ENCODE data around the gene ISCA2.
A peak's percentile ranks its signal among the peaks of the same experiment; 100 is the strongest.
"Not testable (repeated sequence)": the region's sequence is repeated elsewhere in the genome, so short reads cannot be mapped to it uniquely, and the experiment has no call there.

Gene ISCA2

GRCh38 chr14:74493343-74494261, at the start of gene ISCA2:
Gene ISCA2 (plus strand): TSS chr14:74493765. CDS start chr14:74493775, 10 bp downstream.
- DNase-seq, result peak; percentile 100

DNA sequence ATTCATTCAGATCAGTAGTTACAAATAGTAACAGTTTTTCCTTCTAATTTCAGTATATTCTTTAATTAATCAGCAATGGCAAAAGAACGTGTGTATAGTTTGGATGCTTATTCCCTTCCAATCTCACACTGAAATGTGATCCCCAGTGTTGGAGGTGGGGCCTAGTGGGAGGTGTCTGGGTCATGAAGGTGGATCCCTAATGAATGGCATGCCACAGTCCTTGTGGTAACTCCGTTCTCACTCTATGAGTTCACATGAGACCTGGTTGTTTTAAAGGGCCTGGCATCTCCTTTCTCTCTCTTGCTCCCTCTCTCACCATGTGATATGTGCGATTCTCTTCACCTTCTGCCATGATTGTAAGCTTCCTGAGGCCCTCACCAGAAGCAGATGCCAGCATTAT, 48.7 kb upstream of the ISCA2 start:
- no peak for DNase-seq

DNA sequence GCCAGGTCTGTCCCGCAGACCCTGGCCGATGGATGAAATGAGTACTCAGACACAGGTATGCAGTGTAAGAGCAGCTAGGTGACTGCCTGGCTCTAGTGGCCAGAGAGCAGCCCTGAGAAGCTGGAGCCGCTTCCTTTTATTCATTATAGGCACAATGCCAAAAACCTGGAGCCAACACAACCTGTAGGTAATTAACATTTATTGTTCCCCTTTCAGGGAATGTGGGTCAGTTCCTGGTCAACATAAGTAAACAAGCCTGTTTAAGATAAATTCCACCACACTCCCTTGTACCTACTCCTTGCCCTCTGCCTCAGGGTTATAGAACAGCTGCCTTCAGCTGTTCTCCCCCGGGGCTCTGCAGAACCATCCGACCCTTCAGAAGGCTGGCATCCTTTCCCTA, 39.2 kb upstream of the ISCA2 start:
- DNase-seq, result not testable (repeated sequence)

GRCh38 chr14:74456684-74457564, 36.6 kb upstream of the ISCA2 start:
- no peak for DNase-seq

- DNase-seq, result no peak
Measured at GRCh38 chr14:74457565-74457895, 36.0 kb upstream of the ISCA2 start.

DNA sequence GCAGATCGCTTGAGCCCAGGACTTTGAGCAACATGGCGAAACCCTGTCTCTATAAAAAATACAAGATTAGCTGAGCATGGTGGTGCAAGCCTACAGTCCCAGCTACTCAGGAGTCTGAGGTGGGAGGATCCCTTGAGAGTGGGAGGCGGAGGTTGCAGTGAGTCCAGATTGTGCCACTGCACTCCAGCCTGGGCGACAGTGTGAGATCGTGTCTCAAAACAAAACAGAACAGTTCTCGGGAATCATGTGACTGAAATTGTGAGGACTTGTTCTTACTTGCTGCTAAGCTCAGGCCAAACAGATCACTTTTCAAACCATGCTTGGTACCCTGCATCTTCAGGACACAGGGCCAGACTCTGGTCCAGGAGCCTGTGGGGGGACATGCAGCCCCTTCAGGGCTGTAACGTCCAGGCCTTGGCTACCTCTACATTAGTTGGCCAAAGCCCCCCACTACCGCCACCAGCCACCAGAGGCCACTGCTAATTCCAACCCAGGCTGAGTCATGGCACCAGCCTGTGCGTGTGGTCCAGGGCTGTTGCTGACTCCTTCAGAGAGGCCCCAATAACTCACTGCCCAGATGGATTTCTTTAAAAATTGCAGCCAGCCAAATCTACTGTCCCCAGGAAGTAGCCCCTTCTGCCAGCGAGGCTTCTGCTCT, 34.1 kb upstream of the ISCA2 start:
- DNase-seq, result peak; percentile 42 to 53

- no peak for DNase-seq
Measured at GRCh38 chr14:74459976-74460375, 33.6 kb upstream of the ISCA2 start.

GRCh38 chr14:74462993-74463392, 30.6 kb upstream of the ISCA2 start:
- no peak for DNase-seq

- DNase-seq, result no peak
Measured at GRCh38 chr14:74463697-74464096, 29.9 kb upstream of the ISCA2 start.

DNA sequence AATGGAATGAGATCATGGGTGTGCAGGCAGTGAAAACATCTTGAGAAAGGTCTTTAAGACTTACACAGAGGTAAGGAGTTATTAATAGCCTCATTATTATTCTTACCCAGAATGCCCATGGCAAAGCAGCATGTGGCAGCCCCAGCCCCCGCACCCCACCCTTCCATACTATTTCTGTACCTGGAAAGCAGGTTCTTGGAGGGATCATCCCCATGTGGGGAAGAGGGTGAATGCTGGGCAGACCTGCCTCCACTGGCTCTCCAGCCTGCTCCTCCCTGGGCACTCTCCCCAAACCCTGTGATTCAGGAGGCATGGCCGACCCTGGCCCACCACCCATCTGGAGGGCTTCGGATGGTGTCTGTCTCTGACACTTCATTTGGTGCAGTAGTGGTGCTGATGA, 28.8 kb upstream of the ISCA2 start:
- DNase-seq, result no peak

DNA sequence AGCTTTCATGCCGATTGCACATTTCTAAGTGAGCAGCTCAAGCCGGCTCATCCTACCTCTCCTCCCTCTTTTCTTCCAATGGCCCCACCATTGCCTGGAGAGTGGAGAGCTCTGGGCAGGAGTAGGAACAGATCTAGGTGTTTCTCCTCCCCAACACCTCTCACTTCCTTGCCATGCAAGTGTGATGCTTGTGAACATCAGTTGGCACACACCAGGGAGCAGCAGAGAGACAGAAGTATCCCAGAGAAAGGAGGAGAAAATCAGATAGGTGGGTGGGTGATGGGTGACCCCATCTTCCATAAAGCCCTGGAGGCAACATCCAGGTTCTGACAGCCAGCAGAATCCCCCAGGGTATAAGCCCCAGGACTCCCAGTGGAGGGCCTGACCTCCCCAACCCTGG, 28.2 kb upstream of the ISCA2 start:
- DNase-seq, result no peak

GRCh38 chr14:74468513-74468912, 25.1 kb upstream of the ISCA2 start:
- no peak for DNase-seq

DNA sequence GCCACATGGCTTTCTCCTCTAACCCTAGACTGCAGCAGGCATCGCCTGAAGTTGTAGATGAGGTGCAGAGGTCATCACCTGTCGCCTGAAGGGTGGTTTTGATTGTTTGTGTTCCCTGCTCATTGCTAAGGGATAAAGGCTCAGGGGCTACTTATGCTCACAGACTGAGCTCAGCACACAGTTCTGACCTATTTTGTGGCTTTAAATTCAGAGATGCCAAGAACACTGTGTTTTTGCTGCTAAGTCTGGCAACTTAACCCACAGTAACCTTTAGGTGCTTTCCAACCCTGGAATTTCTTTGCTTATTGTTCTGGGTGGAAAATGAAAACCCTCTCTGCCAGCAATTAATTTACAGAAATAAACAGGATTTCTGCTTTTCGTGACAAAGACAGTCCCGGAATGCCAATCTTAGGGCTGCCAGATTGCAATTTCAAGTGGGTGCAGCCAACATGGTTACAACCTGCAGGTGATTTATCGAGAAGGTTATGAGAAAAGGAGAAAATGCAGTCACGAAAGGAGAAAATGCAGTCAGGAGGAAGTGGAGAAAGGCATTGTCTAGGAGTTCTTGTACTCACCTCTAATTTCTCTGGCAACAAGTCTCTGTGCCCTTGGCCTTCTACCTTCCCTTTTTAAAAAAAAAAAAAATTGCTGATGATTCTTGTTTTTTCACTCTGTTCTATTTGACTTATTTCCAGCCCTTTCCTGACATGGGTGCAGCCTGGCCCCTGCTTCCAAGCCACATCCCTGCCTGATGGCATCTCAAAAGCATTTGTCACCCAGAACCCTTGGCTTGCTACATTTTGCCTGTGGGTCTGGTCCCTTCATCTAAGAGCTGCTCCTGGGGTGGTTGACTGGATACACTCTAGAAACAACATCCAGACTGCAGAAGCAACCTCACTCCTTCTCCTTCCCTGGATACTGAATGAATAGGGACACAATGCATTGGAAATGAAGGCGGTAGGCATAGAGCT, 23.7 kb upstream of the ISCA2 start:
- no peak for DNase-seq

DNA sequence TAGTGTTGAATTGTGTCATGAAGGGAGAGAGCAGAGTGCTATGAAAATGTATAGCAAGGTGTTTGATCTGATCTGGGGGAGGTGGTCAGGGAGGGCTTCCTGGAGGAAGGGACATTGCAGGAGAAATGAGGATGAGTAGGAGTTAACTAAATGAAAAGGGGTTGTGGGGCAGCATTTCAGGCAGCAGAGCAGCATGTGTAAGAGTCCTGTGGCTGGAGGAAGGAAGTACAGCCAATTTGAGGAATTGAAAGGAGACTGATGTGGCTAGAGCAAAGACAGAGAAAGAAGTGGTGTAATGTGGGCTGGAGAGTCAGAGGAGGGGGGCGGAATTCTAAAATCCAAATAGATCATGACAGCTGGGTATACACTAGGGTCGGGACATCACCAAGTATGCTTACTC, 21.0 kb upstream of the ISCA2 start:
- no peak for DNase-seq

GRCh38 chr14:74474376-74474775, 19.2 kb upstream of the ISCA2 start:
- no peak for DNase-seq

- no peak for DNase-seq
Measured at GRCh38 chr14:74475678-74476077, 17.9 kb upstream of the ISCA2 start.

DNA sequence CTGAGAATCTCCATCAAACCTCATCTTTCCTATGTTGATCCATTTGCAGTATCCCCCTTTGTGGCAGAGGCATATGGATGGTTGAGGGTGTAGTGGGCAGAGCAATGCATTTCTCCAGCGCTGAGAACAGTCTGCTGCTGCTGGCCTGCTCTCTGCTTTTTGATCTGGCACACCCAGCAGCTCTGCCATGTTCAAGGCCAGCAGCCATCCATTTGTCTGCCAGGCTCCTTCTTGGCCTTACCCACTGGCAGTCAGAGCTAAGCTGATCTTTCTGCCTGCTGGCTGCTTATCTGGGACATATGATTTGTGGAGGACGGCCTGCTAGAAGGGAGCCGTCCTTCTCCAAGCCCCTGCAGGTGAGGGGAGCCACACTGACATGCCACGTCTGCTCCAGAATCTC, 17.5 kb upstream of the ISCA2 start:
- DNase-seq, result no peak

- no peak for DNase-seq
Measured at GRCh38 chr14:74476607-74477006, 17.0 kb upstream of the ISCA2 start.

DNA sequence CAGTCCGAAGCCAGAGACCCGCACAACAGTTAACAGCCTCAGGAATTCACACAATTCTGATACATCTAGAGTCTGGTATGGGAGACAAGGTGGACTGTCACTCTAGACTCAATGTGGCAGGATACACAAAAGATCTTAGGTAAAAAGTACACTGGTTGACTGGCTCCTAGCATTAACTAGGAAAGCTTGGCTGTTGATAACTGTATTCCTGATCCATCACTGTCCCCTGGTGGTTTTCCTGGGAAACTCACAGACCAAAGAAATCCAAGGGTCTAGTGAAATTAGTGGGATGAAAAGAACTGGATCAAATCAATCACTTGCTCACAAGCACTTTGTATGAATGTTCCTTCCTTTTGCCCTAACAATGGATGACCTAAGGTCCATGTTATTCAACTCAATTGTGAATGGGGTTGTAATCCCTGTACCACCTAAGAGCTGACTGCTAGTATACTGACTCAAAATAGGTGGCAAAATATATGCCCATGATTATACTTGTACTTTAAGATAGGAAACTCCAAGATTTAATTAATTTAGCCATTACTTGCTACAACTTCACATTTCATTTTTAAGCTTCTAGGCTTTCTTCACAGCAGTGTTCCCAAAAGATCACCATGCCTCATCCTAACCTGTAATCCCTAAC, 14.4 kb upstream of the ISCA2 start:
- DNase-seq, result no peak

- no peak for DNase-seq
Measured at GRCh38 chr14:74480046-74480445, 13.5 kb upstream of the ISCA2 start.

- no peak for DNase-seq
Measured at GRCh38 chr14:74482571-74482970, 11.0 kb upstream of the ISCA2 start.

DNA sequence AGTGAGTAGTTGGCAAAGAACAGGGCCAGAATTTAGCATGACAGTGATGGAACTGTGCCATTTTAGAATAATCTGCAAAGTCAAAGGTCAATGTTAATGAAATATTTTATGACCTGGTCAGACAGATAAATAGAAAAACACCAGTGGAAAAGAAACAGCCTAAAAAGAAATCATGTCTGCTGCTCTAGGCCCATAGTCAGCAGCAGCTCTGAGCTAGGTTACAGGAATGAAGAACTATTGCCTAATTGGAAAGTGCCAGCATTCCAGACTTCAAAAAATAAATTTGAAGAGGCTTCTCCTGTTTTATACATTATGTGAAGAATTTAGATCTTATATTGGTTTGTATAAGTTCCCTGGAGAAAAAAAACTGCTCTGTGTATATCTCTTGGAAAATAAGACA, 10.2 kb upstream of the ISCA2 start:
- no peak for DNase-seq
